ENCODE results near the gene GCDH. TPM values are rescaled to one million over a fixed set of nuclear protein-coding genes. Genes with fewer than 3 reads are reported as not detected.

The GCDH gene
- 8.3 to 10.7 TPM (median 8.8 TPM) in 5 replicates for total RNA-seq (2022; extraction: Qiagen RNA extraction)

GRCh38 chr19:12890787-12891552 is at the start of gene GCDH:
TSS of gene GCDH (plus strand) at chr19:12891160. CDS start at chr19:12891305, 145 bp downstream.

GRCh38 chr19:12881172-12881808 is 9.7 kb upstream of the GCDH start, which contains the start of gene DNASE2:
TSS of gene DNASE2 (minus strand) at chr19:12881449. CDS start at chr19:12881375, 74 bp downstream.

GRCh38 chr19:12886969-12887747 is 3.8 kb upstream of the GCDH start, which contains the start of gene KLF1:
TSS of gene KLF1 (minus strand) at chr19:12887201. CDS start at chr19:12887140, 61 bp downstream.

GRCh38 chr19:12933287-12934072 is 42.5 kb downstream of the GCDH start, which contains the start of gene FARSA:
TSS of gene FARSA (minus strand) at chr19:12933711. CDS start at chr19:12933696, 15 bp downstream.

GRCh38 chr19:12937927-12938778 is 47.2 kb downstream of the GCDH start, which contains the start of gene CALR:
TSS of gene CALR (plus strand) at chr19:12938609. CDS start at chr19:12938680, 71 bp downstream.

GRCh38 chr19:12945479-12946091 is 54.6 kb downstream of the GCDH start, which contains the start of gene RAD23A:
TSS of gene RAD23A (plus strand) at chr19:12945862. CDS start at chr19:12945949, 87 bp downstream.

Other genes with a start within 250 kb of the GCDH start
- 17.1 to 23.1 TPM (median 20.5 TPM) in 5 replicates for gene MAN2B1, start 224.4 kb upstream of the GCDH start, total RNA-seq (2022; extraction: Qiagen RNA extraction)
- gene WDR83, start 224.4 kb upstream of the GCDH start, total RNA-seq (2022; extraction: Qiagen RNA extraction) = 7.4 to 11.2 TPM (median 9.7 TPM) in 5 replicates
- gene DHPS, start 209.3 kb upstream of the GCDH start, total RNA-seq (2022; extraction: Qiagen RNA extraction) = 36.8 to 48.6 TPM (median 46.6 TPM) in 5 replicates
- not detected in 5 replicates for gene GNG14, start 203.2 kb upstream of the GCDH start, total RNA-seq (2022; extraction: Qiagen RNA extraction)
- 8.9 to 12.9 TPM (median 12.4 TPM) in 5 replicates for gene FBXW9, start 194.5 kb upstream of the GCDH start, total RNA-seq (2022; extraction: Qiagen RNA extraction)
- gene TNPO2, start 167.2 kb upstream of the GCDH start, total RNA-seq (2022; extraction: Qiagen RNA extraction) = 26.6 to 34.8 TPM (median 30.9 TPM) in 5 replicates
- 170 to 218 TPM (median 210 TPM) in 5 replicates for gene TRIR, start 156.5 kb upstream of the GCDH start, total RNA-seq (2022; extraction: Qiagen RNA extraction)
- 76.4 to 107 TPM (median 98.1 TPM) in 5 replicates for gene GET3, start 153.7 kb upstream of the GCDH start, total RNA-seq (2022; extraction: Qiagen RNA extraction)
- gene BEST2, start 139.4 kb upstream of the GCDH start, total RNA-seq (2022; extraction: Qiagen RNA extraction) = 2.4 to 4.3 TPM (median 3.7 TPM) in 5 replicates
- 9.2 to 12.4 TPM (median 10.0 TPM) in 5 replicates for gene HOOK2, start 115.6 kb upstream of the GCDH start, total RNA-seq (2022; extraction: Qiagen RNA extraction)
- 127 to 217 TPM (median 181 TPM) in 5 replicates for gene JUNB, start 99.7 kb upstream of the GCDH start, total RNA-seq (2022; extraction: Qiagen RNA extraction)
- 0.59 to 1.1 TPM (median 0.74 TPM) in 5 replicates for gene PRDX2, start 89.4 kb upstream of the GCDH start, total RNA-seq (2022; extraction: Qiagen RNA extraction)
- 8.0 to 11.7 TPM (median 10.6 TPM) in 4 of 5 replicates, not detected in the other for gene THSD8, start 89.1 kb upstream of the GCDH start, total RNA-seq (2022; extraction: Qiagen RNA extraction)
- 33.8 to 49.7 TPM (median 47.7 TPM) in 5 replicates for gene RNASEH2A, start 84.6 kb upstream of the GCDH start, total RNA-seq (2022; extraction: Qiagen RNA extraction)
- 0.20 to 0.32 TPM (median 0.22 TPM) in 4 of 5 replicates, not detected in the other for gene RTBDN, start 56.6 kb upstream of the GCDH start, total RNA-seq (2022; extraction: Qiagen RNA extraction)
- gene MAST1, start 52.6 kb upstream of the GCDH start, total RNA-seq (2022; extraction: Qiagen RNA extraction) = 1.4 to 2.1 TPM (median 1.6 TPM) in 5 replicates
- 25.3 to 31.3 TPM (median 30.2 TPM) in 5 replicates for gene DNASE2, start 9.7 kb upstream of the GCDH start, total RNA-seq (2022; extraction: Qiagen RNA extraction)
- 0.05 TPM in 1 of 5 replicates, not detected in the others for gene KLF1, start 4.0 kb upstream of the GCDH start, total RNA-seq (2022; extraction: Qiagen RNA extraction)
- 0.24 to 0.59 TPM (median 0.45 TPM) in 5 replicates for gene SYCE2, start 28.1 kb downstream of the GCDH start, total RNA-seq (2022; extraction: Qiagen RNA extraction)
- gene FARSA, start 42.6 kb downstream of the GCDH start, total RNA-seq (2022; extraction: Qiagen RNA extraction) = 65.5 to 76.9 TPM (median 69.5 TPM) in 5 replicates
- 477 to 541 TPM (median 511 TPM) in 5 replicates for gene CALR, start 47.4 kb downstream of the GCDH start, total RNA-seq (2022; extraction: Qiagen RNA extraction)
- 66.2 to 83.2 TPM (median 80.9 TPM) in 5 replicates for gene RAD23A, start 54.7 kb downstream of the GCDH start, total RNA-seq (2022; extraction: Qiagen RNA extraction)
- 30.8 to 58.1 TPM (median 54.9 TPM) in 5 replicates for gene GADD45GIP1, start 66.1 kb downstream of the GCDH start, total RNA-seq (2022; extraction: Qiagen RNA extraction)
- gene DAND5, start 78.4 kb downstream of the GCDH start, total RNA-seq (2022; extraction: Qiagen RNA extraction) = 0.06 to 0.09 TPM (median 0.07 TPM) in 3 of 5 replicates, not detected in the others
- gene NFIX, start 104.3 kb downstream of the GCDH start, total RNA-seq (2022; extraction: Qiagen RNA extraction) = 3.2 to 4.0 TPM (median 3.5 TPM) in 5 replicates
- 0.72 to 1.0 TPM (median 0.85 TPM) in 5 replicates for gene LYL1, start 211.7 kb downstream of the GCDH start, total RNA-seq (2022; extraction: Qiagen RNA extraction)
- 32.2 to 38.4 TPM (median 35.9 TPM) in 5 replicates for gene TRMT1, start 225.6 kb downstream of the GCDH start, total RNA-seq (2022; extraction: Qiagen RNA extraction)
- 32.7 to 40.3 TPM (median 37.3 TPM) in 5 replicates for gene NACC1, start 227.1 kb downstream of the GCDH start, total RNA-seq (2022; extraction: Qiagen RNA extraction)

Data from A549 treated with AZD2906 at 1 μM for 4 hours (cell line).